GM21526 (cell line): ENCODE results near the gene LIN7A.
A peak's percentile ranks its signal among the peaks of the same experiment; 100 is the strongest.

Experiments used
- ATAC-seq: cut with Tn5 transposase; IDR thresholded peaks from one replicate; pipeline ENCODE4 v1.9.1; 2021; ENCODE audit warnings: moderate library complexity; ENCODE audit not compliant: unreplicated experiment, low FRiP score

The LIN7A gene, protein sequence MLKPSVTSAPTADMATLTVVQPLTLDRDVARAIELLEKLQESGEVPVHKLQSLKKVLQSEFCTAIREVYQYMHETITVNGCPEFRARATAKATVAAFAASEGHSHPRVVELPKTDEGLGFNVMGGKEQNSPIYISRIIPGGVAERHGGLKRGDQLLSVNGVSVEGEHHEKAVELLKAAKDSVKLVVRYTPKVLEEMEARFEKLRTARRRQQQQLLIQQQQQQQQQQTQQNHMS

GRCh38 chr12:80937391-80938238 is at the start of gene LIN7A:
Gene LIN7A (minus strand): TSS chr12:80937934. CDS start chr12:80937722, 212 bp downstream.
- no peak for ATAC-seq

GRCh38 chr12:80986224-80986623 is 48.5 kb upstream of the LIN7A start:
- no peak for ATAC-seq

- ATAC-seq, result no peak
Measured at GRCh38 chr12:80979816-80980215, 42.1 kb upstream of the LIN7A start.

GRCh38 chr12:80979251-80979650 is 41.5 kb upstream of the LIN7A start:
- no peak for ATAC-seq

DNA sequence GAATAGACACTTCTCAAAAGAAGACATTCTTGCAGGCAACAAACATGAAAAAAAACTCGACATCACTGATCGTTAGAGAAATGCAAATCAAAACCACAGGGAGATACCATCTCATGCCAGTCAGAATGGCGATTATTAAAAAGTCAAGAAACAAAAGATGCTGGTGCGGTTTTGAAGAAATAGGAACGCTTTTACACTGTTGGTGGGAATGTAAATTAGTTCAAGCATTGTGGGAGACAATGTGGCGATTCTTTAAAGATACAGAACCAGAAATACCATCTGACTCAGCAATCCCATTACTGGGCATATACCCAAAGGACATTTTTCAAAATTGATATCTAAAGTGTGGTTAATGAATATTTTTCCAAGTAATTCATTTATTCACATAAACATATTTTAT is 39.6 kb upstream of the LIN7A start:
- ATAC-seq, result no peak

DNA sequence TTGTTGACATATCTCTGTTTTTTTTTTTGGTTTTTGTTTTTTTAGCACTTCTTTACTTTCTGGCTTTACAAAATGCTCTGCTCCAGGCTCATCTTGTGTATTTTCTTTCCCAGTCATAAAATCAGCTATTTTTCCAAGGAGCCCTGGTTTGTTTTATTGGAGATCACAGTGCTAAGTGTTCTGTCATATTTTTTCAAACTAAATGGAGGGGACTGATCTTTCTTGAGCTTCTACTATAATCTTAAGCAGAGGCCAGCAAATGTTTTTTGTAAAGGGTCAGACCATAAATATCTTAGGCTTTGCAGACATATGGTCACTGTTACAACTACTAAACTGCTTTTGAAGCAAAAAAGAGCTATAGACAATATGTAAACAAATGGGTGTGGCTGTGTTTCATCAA is 30.6 kb upstream of the LIN7A start:
- no peak for ATAC-seq

GRCh38 chr12:80967565-80967964 is 29.8 kb upstream of the LIN7A start:
- ATAC-seq, result no peak

DNA sequence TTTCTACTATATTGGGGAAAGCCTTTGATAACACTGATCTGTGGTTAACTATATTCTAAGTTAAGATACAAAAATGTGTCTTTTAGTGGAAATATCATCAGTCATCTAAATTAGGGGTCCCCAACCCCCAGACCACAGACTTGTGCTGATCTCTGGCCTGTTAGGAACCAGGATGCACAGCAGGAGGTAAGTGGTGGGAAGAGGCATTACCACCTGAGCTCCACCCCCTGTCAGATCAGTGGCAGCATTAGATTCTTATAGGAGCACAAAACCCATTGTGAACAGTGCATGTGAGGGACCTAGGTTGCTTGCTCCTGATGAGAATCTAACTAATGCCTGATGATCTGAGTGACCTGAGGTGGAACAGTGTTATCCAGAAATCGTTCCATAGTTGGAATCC is 28.3 kb upstream of the LIN7A start:
- no peak for ATAC-seq

- ATAC-seq, result no peak
Measured at GRCh38 chr12:80958162-80958561, 20.4 kb upstream of the LIN7A start.

- no peak for ATAC-seq
Measured at GRCh38 chr12:80954857-80955520, 17.3 kb upstream of the LIN7A start.

GRCh38 chr12:80952443-80952842 is 14.7 kb upstream of the LIN7A start:
- no peak for ATAC-seq

DNA sequence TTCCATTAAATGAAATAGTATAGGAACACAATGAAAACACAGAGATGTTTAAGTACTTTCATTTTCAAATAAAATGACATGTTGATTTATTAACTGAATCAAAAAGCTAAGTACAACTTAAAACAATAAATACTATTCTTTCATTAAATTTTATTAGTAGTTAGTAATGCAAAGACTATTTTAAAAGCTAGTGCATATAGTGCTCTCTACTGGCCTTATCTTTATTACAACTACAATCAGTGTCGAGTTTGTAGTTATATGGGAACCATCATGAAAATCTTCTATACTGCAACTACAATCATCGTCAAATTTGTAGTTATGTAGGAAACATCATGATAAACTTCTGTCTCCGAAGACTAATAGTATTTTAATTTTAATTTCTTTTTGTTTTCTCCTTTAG is 8.9 kb upstream of the LIN7A start:
- ATAC-seq, result no peak

GRCh38 chr12:80943338-80943737 is 5.6 kb upstream of the LIN7A start:
- ATAC-seq, result no peak

- ATAC-seq, result no peak
Measured at GRCh38 chr12:80941916-80942315, 4.2 kb upstream of the LIN7A start.

DNA sequence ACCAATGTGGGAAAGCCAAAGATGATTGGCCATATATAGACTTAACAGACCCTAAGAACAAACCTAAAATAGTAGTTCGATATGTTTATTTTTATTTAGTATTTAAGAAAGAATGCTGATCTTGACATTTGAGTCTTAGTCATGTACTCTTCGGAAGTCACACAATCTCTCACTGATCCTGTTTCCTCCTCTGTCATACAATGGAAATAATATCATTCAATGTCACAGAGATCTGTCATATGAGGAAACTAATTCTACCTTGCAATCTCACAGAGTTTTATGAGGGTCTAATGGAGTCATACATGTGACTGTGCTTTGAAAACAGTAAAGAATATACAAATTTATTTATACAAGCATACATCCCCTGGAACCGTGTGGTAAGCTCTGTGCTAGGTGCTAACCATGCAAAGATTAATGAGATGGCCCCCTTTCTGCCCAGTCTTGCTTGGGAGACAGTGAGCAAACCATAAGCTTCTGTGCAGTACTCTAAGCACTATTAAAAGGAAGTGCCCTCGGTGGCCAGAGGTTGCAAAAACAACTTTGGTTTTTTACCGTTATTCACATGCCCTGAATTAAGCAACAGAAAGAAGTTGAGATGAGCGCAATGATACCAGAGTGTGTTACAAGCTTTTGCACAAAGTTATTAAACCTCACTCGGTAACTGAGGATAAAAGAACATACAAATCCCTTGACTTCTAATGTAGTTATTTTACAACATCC is 1.7 kb upstream of the LIN7A start:
- ATAC-seq, result no peak

DNA sequence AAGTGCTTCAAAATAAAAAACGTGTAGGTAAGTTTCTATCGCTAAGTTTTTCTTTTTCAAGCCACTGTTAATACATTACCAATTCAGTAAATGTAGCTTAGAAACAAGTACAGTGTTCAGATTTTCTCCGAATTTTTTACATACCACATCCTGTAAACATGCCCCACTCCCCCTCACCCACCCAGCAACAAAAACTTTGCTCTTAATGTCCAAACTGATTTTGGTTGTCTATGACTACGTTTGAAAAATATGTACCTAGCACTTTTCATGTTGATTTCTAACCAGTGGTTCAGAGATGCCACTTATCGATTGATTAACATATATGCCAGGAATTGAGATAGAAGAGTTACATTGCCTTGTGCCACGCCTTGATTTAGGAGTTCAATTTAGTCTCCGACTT is 663 bp upstream of the LIN7A start:
- ATAC-seq, result no peak

DNA sequence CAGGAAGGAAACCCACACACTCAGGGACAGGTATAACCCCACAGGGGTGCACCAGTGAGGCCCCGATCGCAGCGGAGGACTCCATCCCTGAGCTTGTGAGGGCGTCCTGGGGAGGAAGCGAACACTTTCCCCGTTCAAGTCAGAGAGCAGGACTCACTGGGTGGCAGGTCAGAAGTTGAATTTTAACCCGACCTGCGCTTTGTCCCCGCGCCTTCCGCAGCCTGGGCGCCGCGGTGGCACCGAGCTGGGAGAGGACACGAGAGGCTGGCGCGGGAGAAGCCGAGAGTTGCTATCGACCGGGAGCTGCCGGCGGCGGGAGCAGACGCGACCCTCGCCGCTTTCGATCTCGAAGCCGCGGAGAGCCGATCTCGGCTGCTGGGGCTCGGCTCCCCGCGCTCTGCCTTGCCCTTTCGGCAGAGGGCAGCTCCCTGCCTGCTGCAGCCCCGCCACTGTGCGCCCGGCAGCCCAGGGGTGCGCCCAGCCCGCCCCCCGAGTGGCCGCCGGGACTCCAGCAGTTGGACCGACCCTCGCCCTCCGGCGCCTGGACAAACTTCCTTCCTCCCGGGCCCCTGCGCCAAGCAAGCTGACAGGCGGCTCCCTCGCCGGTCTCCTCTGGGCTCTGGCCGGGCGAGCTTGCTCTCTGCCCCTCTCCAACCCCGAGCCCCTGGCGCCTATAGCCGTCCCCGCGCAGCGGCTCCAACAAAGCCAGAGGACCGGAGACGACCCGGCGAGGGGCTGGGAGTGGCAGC is 918 bp downstream of the LIN7A start:
- peak; percentile 73 for ATAC-seq

- ATAC-seq, result peak; percentile 5
Measured at GRCh38 chr12:80936353-80936641, 1.4 kb downstream of the LIN7A start.

DNA sequence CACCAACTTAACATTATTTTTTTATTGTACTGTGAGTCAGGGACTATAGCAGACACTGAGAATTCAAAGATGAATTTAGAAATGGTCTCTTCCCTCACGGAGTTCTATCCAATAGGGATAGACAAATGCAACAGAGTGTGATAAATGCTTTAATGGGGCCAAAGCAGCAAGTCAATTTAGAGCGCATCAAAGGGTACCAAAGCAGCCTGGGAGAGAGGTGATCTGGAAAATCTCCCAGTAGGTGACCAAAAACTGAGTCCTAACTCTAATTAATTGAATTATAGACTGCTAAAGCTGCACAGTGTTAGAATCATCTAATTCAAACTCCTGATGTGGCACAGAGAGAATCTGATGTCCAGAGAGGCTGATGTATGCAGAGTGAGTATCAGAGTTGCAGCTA is 2.6 kb downstream of the LIN7A start:
- no peak for ATAC-seq

DNA sequence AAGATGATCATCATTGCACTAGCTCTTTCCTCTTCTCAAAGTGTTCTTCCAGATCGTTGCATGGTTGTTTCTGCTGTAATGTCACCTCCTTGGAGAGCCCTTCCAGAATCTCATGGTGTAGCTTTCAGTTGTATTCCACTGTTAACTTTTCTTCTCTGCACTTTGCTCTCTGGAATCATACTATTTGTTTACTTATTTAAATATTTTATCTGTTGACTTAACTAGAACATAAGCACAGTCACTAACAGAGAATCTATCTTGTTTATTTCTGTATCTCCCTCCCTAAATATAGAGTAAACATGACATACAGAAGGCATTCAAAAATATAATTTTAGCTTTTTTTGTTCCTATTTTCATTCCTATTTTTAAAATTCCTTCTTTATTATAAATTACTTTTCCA is 11.8 kb downstream of the LIN7A start:
- ATAC-seq, result no peak
